GM23338 (cell line): ENCODE data around the gene FLNC. TPM values are rescaled to one million over a fixed set of nuclear protein-coding genes. Genes with fewer than 3 reads are reported as not detected.

ENCODE experiments used
- ATAC-seq: fragments of 200-7000 bp; cut with Tn5 transposase; 3 replicates; pipeline ENCODE4 v1.9.1; 2020
- DNase-seq: peaks from one replicate; pipeline ENCODE4 v3.0.0-alpha.2; 2015; ENCODE audit warnings: low spot score
- H2AFZ ChIP-seq: fragments of 200-600 bp; sonication (generic); 2 replicates; pipeline ENCODE4 v1.8.0; 2016; ENCODE audit warnings: antibody characterized with exemption, mild to moderate bottlenecking, moderate library complexity
- H3F3A ChIP-seq: fragments of 200-600 bp; sonication (generic); replicated peaks from 2 replicates; pipeline ENCODE4 v1.8.0; 2017; ENCODE audit warnings: antibody characterized with exemption, mixed run types, low read depth
- H3K27ac ChIP-seq: fragments of 200-600 bp; sonication (generic); 2 replicates; pipeline ENCODE4 v1.6.1; 2016; ENCODE audit warnings: low read depth
- H3K27me3 ChIP-seq: fragments of 200-600 bp; sonication (generic); 2 replicates; pipeline ENCODE4 v1.8.0; 2016; ENCODE audit warnings: mild to moderate bottlenecking, mixed run types, moderate library complexity; ENCODE audit not compliant: insufficient read depth
- H3K36me3 ChIP-seq: fragments of 200-600 bp; sonication (generic); 2 replicates; pipeline ENCODE4 v1.8.0; 2016; ENCODE audit warnings: mild to moderate bottlenecking; ENCODE audit not compliant: insufficient read depth
- H3K4me1 ChIP-seq: fragments of 200-600 bp; sonication (generic); 2 replicates; pipeline ENCODE4 v1.8.0; 2016; ENCODE audit warnings: mild to moderate bottlenecking, moderate library complexity; ENCODE audit not compliant: insufficient read depth
- H3K4me2 ChIP-seq: fragments of 200-600 bp; sonication (generic); 2 replicates; pipeline ENCODE4 v1.7.1; 2017; ENCODE audit warnings: mixed run types
- H3K4me3 ChIP-seq: fragments of 200-600 bp; sonication (generic); 2 replicates; pipeline ENCODE4 v1.6.1; 2016; ENCODE audit warnings: mixed run types
- H3K79me2 ChIP-seq: fragments of 200-600 bp; sonication (generic); replicated peaks from 2 replicates; pipeline ENCODE4 v1.8.0; 2017; ENCODE audit warnings: mild to moderate bottlenecking; ENCODE audit not compliant: insufficient read depth
- H3K9me2 ChIP-seq: fragments of 200-600 bp; sonication (generic); 2 replicates; pipeline ENCODE4 v1.8.0; 2017; ENCODE audit not compliant: insufficient read depth
- H4K20me1 ChIP-seq: fragments of 200-600 bp; sonication (generic); replicated peaks from 2 replicates; pipeline ENCODE4 v1.8.0; 2017; ENCODE audit warnings: mild to moderate bottlenecking; ENCODE audit not compliant: insufficient read depth
- H3K27ac Mint-ChIP-seq: 2 replicates; pipeline ENCODE4 v1.8.0; 2020; ENCODE audit warnings: inconsistent platforms, mild to moderate bottlenecking, moderate library complexity, mixed read lengths
- H3K27me3 Mint-ChIP-seq: 3 replicates; pipeline ENCODE4 v1.8.0; 2022; ENCODE audit warnings: low read depth, mild to moderate bottlenecking, moderate library complexity, mixed read lengths, inconsistent platforms; ENCODE audit not compliant: insufficient read depth, poor library complexity
- H3K36me3 Mint-ChIP-seq: 3 replicates; pipeline ENCODE4 v1.8.0; 2021; ENCODE audit warnings: low read depth, mild to moderate bottlenecking, inconsistent platforms, moderate library complexity, mixed read lengths
- H3K4me1 Mint-ChIP-seq: 3 replicates; pipeline ENCODE4 v1.8.0; 2020; ENCODE audit warnings: mild to moderate bottlenecking, inconsistent platforms, mixed read lengths
- H3K4me3 Mint-ChIP-seq: 3 replicates; pipeline ENCODE4 v1.8.0; 2021; ENCODE audit warnings: moderate library complexity, mild to moderate bottlenecking, inconsistent platforms, mixed read lengths
- H3K9me3 Mint-ChIP-seq: 3 replicates; pipeline ENCODE4 v1.8.0; 2020; ENCODE audit warnings: moderate library complexity, mild to moderate bottlenecking, inconsistent platforms, mixed read lengths
- CREB1 ChIP-seq: fragments of 250-450 bp; sonication (Bioruptor Pico); IDR thresholded peaks from 2 replicates; pipeline ENCODE4 v1.5.0; 2020; ENCODE audit warnings: low read depth, mild to moderate bottlenecking, moderate library complexity
- EZH2 ChIP-seq: fragments of 200-600 bp; sonication (generic); IDR thresholded peaks from one replicate; pipeline ENCODE4 v1.8.0; 2017; ENCODE audit warnings: antibody characterized with exemption, mild to moderate bottlenecking, low read depth; ENCODE audit not compliant: unreplicated experiment
- EZH2phosphoT487 ChIP-seq: fragments of 200-600 bp; sonication (generic); IDR thresholded peaks from one replicate; pipeline ENCODE4 v1.8.1; 2018; ENCODE audit warnings: antibody characterized with exemption; ENCODE audit not compliant: unreplicated experiment
- JUNB ChIP-seq: IDR thresholded peaks from one replicate; pipeline ENCODE4 v1.6.1; 2016; ENCODE audit warnings: antibody characterized with exemption; ENCODE audit not compliant: unreplicated experiment
- NANOG ChIP-seq: IDR thresholded peaks from 2 replicates; pipeline ENCODE4 v1.6.1; 2016; ENCODE audit warnings: antibody characterized with exemption, borderline replicate concordance
- POLR2AphosphoS5 ChIP-seq: IDR thresholded peaks from 2 replicates; pipeline ENCODE4 v1.6.1; 2016; ENCODE audit warnings: antibody characterized with exemption, low read depth
- STAT1 ChIP-seq: IDR thresholded peaks from one replicate; pipeline ENCODE4 v1.6.1; 2016; ENCODE audit warnings: antibody characterized with exemption; ENCODE audit not compliant: unreplicated experiment
- ZNF114 ChIP-seq: fragments of 250-450 bp; sonication (Bioruptor Pico); IDR thresholded peaks from 2 replicates; pipeline ENCODE4 v1.5.0; 2020; ENCODE audit warnings: mild to moderate bottlenecking, moderate library complexity
- ZNF331 ChIP-seq: fragments of 250-450 bp; sonication (Bioruptor Pico); IDR thresholded peaks from 2 replicates; pipeline ENCODE4 v1.5.0; 2020; ENCODE audit warnings: low read depth, mild to moderate bottlenecking, moderate library complexity
- polyA plus RNA-seq: library from polyadenylated mRNA; unstranded; fragments of >200 nt; fragmentation: Nextera tagmentation; extraction: Ambion mirVana; gene quantifications from 2 replicates; pipeline ENCODE4 v1.2.1, GENCODE V29; 2016
- total RNA-seq: library from RNA; depleted of rRNA; stranded (reverse); fragments of >200 nt; shearing (Covaris generic); gene quantifications from 2 replicates; pipeline ENCODE4 v1.2.3, GENCODE V29; 2014
- TF ChIP-seq, protein P1 (sequence below): IDR thresholded peaks from 2 replicates; pipeline ENCODE4 v1.6.1; 2016; ENCODE audit warnings: antibody characterized with exemption
- TF ChIP-seq, protein P2 (sequence below), 2 experiments: fragments of 200-600 bp in 1 of 2; sonication (generic) in 1 of 2; conservative IDR thresholded peaks; 2 replicates each; pipeline versions ENCODE4 v1.5.1 to v1.6.1; 2016 to 2017; ENCODE audit warnings: antibody characterized with exemption in 2 of 2, low read depth in 2 of 2, mild to moderate bottlenecking in 2 of 2, moderate library complexity in 1 of 2
- TF ChIP-seq, protein P3 (sequence below): fragments of 250-450 bp; sonication (Bioruptor Pico); IDR thresholded peaks from 2 replicates; pipeline ENCODE4 v1.5.0; 2020; ENCODE audit warnings: mild to moderate bottlenecking, moderate library complexity
- TF ChIP-seq, protein P4 (sequence below): IDR thresholded peaks from one replicate; pipeline ENCODE4 v1.6.1; 2018; ENCODE audit warnings: antibody characterized with exemption; ENCODE audit not compliant: unreplicated experiment

The FLNC gene
- total and polyA plus RNA-seq, 2 experiments from 2014 or later, result 0.65 to 11.8 TPM

GRCh38 chr7:128804484-128804883, 25.7 kb upstream of the FLNC start:
- Mint-ChIP-seq H3K4me1 (peaks cover 13% of the 10 kb centered on the region), H3K9me3 (no peaks in the 10 kb centered on the region), H3K36me3 (peaks cover 48% of the 10 kb centered on the region), H3K27ac (peak overlapping the region; percentile 58; the same call in 1 of the 2 replicates), H3K27me3 (no peaks in the 10 kb centered on the region), H3K4me3 (no peak overlapping the region)
- Histone ChIP-seq H3F3A (no peaks in the 10 kb centered on the region; the same call in 1 of the 2 replicates), H3K4me2 (no peak overlapping the region), H3K4me1 (no peaks in the 10 kb centered on the region), H3K9me2 (no peaks in the 10 kb centered on the region), H4K20me1 (0 out of 2 replicates have a peak, but pooled peaks cover 4% of the 10 kb centered on the region), H3K36me3 (peaks cover 28% of the 10 kb centered on the region; the same call in 1 of the 2 replicates), H3K27me3 (no peaks in the 10 kb centered on the region), H2AFZ (no peak overlapping the region), H3K79me2 (no peaks in the 10 kb centered on the region), H3K4me3 (no peak overlapping the region), H3K27ac (no peak overlapping the region)
- TF ChIP-seq NANOG, result no peak
- TF ChIP-seq, protein P1, sequence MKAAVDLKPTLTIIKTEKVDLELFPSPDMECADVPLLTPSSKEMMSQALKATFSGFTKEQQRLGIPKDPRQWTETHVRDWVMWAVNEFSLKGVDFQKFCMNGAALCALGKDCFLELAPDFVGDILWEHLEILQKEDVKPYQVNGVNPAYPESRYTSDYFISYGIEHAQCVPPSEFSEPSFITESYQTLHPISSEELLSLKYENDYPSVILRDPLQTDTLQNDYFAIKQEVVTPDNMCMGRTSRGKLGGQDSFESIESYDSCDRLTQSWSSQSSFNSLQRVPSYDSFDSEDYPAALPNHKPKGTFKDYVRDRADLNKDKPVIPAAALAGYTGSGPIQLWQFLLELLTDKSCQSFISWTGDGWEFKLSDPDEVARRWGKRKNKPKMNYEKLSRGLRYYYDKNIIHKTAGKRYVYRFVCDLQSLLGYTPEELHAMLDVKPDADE, result no peak
- TF ChIP-seq EZH2, result no peak
- no peak for TF ChIP-seq CREB1
- TF ChIP-seq EZH2phosphoT487, result no peak
- no peak for TF ChIP-seq POLR2AphosphoS5
- TF ChIP-seq, protein P2, sequence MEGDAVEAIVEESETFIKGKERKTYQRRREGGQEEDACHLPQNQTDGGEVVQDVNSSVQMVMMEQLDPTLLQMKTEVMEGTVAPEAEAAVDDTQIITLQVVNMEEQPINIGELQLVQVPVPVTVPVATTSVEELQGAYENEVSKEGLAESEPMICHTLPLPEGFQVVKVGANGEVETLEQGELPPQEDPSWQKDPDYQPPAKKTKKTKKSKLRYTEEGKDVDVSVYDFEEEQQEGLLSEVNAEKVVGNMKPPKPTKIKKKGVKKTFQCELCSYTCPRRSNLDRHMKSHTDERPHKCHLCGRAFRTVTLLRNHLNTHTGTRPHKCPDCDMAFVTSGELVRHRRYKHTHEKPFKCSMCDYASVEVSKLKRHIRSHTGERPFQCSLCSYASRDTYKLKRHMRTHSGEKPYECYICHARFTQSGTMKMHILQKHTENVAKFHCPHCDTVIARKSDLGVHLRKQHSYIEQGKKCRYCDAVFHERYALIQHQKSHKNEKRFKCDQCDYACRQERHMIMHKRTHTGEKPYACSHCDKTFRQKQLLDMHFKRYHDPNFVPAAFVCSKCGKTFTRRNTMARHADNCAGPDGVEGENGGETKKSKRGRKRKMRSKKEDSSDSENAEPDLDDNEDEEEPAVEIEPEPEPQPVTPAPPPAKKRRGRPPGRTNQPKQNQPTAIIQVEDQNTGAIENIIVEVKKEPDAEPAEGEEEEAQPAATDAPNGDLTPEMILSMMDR (conservative IDR thresholded peaks at IDR 0.05; ENCODE audit: low read depth in 2 of 2), result no peak
- TF ChIP-seq JUNB, result no peak
- TF ChIP-seq ZNF331, result no peak
- no peak for TF ChIP-seq ZNF114 (CRISPR knock-in tag)
- TF ChIP-seq STAT1, result no peak
- TF ChIP-seq, protein P3, sequence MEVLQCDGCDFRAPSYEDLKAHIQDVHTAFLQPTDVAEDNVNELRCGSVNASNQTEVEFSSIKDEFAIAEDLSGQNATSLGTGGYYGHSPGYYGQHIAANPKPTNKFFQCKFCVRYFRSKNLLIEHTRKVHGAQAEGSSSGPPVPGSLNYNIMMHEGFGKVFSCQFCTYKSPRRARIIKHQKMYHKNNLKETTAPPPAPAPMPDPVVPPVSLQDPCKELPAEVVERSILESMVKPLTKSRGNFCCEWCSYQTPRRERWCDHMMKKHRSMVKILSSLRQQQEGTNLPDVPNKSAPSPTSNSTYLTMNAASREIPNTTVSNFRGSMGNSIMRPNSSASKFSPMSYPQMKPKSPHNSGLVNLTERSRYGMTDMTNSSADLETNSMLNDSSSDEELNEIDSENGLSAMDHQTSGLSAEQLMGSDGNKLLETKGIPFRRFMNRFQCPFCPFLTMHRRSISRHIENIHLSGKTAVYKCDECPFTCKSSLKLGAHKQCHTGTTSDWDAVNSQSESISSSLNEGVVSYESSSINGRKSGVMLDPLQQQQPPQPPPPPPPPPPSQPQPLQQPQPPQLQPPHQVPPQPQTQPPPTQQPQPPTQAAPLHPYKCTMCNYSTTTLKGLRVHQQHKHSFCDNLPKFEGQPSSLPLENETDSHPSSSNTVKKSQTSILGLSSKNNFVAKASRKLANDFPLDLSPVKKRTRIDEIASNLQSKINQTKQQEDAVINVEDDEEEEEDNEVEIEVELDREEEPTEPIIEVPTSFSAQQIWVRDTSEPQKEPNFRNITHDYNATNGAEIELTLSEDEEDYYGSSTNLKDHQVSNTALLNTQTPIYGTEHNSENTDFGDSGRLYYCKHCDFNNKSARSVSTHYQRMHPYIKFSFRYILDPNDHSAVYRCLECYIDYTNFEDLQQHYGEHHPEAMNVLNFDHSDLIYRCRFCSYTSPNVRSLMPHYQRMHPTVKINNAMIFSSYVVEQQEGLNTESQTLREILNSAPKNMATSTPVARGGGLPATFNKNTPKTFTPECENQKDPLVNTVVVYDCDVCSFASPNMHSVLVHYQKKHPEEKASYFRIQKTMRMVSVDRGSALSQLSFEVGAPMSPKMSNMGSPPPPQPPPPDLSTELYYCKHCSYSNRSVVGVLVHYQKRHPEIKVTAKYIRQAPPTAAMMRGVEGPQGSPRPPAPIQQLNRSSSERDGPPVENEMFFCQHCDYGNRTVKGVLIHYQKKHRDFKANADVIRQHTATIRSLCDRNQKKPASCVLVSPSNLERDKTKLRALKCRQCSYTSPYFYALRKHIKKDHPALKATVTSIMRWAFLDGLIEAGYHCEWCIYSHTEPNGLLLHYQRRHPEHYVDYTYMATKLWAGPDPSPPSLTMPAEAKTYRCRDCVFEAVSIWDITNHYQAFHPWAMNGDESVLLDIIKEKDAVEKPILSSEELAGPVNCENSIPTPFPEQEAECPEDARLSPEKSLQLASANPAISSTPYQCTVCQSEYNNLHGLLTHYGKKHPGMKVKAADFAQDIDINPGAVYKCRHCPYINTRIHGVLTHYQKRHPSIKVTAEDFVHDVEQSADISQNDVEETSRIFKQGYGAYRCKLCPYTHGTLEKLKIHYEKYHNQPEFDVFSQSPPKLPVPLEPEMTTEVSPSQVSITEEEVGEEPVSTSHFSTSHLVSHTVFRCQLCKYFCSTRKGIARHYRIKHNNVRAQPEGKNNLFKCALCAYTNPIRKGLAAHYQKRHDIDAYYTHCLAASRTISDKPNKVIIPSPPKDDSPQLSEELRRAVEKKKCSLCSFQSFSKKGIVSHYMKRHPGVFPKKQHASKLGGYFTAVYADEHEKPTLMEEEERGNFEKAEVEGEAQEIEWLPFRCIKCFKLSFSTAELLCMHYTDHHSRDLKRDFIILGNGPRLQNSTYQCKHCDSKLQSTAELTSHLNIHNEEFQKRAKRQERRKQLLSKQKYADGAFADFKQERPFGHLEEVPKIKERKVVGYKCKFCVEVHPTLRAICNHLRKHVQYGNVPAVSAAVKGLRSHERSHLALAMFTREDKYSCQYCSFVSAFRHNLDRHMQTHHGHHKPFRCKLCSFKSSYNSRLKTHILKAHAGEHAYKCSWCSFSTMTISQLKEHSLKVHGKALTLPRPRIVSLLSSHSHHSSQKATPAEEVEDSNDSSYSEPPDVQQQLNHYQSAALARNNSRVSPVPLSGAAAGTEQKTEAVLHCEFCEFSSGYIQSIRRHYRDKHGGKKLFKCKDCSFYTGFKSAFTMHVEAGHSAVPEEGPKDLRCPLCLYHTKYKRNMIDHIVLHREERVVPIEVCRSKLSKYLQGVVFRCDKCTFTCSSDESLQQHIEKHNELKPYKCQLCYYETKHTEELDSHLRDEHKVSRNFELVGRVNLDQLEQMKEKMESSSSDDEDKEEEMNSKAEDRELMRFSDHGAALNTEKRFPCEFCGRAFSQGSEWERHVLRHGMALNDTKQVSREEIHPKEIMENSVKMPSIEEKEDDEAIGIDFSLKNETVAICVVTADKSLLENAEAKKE (CRISPR knock-in tag), result no peak
- TF ChIP-seq, protein P4, sequence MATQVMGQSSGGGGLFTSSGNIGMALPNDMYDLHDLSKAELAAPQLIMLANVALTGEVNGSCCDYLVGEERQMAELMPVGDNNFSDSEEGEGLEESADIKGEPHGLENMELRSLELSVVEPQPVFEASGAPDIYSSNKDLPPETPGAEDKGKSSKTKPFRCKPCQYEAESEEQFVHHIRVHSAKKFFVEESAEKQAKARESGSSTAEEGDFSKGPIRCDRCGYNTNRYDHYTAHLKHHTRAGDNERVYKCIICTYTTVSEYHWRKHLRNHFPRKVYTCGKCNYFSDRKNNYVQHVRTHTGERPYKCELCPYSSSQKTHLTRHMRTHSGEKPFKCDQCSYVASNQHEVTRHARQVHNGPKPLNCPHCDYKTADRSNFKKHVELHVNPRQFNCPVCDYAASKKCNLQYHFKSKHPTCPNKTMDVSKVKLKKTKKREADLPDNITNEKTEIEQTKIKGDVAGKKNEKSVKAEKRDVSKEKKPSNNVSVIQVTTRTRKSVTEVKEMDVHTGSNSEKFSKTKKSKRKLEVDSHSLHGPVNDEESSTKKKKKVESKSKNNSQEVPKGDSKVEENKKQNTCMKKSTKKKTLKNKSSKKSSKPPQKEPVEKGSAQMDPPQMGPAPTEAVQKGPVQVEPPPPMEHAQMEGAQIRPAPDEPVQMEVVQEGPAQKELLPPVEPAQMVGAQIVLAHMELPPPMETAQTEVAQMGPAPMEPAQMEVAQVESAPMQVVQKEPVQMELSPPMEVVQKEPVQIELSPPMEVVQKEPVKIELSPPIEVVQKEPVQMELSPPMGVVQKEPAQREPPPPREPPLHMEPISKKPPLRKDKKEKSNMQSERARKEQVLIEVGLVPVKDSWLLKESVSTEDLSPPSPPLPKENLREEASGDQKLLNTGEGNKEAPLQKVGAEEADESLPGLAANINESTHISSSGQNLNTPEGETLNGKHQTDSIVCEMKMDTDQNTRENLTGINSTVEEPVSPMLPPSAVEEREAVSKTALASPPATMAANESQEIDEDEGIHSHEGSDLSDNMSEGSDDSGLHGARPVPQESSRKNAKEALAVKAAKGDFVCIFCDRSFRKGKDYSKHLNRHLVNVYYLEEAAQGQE, result no peak
- DNase-seq, result no peak
- ATAC-seq, result peak; percentile 88
